22Rv1 (cell line): ENCODE results near the gene TRIO.

Experiments used
- H3K27ac ChIP-seq: fragments of 450-650 bp; 2 replicates; pipeline ENCODE4 v1.5.1; 2017
- CTCF ChIP-seq: fragments of 450-650 bp; IDR thresholded peaks from 2 replicates; pipeline ENCODE4 v1.5.1; 2017; ENCODE audit warnings: mild to moderate bottlenecking
- ZFX ChIP-seq: fragments of 450-650 bp; IDR thresholded peaks from 2 replicates; pipeline ENCODE4 v1.6.1; 2017; ENCODE audit warnings: antibody characterized with exemption, borderline replicate concordance

Gene TRIO

GRCh38 chr5:14417276-14417730, 274.2 kb downstream of the TRIO start:
- no peak for TF ChIP-seq CTCF
- no peak for TF ChIP-seq ZFX

GRCh38 chr5:14417792-14418765, 274.9 kb downstream of the TRIO start:
- TF ChIP-seq ZFX (no peak), CTCF (no peak)
- no peak overlapping the region for H3K27ac ChIP-seq

More at GRCh38 chr5:14417276-14417730, 274.2 kb downstream of the TRIO start:
- no peak overlapping the region for H3K27ac ChIP-seq

GRCh38 chr5:14419686-14420085, 276.5 kb downstream of the TRIO start:
- TF ChIP-seq CTCF (no peak), ZFX (no peak)
- no peak overlapping the region for H3K27ac ChIP-seq

GRCh38 chr5:14420101-14420811, 277.1 kb downstream of the TRIO start:
- no peak overlapping the region for H3K27ac ChIP-seq
- no peak for TF ChIP-seq ZFX
- no peak for TF ChIP-seq CTCF

GRCh38 chr5:14421851-14422250, 278.7 kb downstream of the TRIO start:
- H3K27ac ChIP-seq = no peak overlapping the region
- TF ChIP-seq CTCF = no peak
- TF ChIP-seq ZFX = no peak

GRCh38 chr5:14424011-14424685, 281.0 kb downstream of the TRIO start:
- no peak overlapping the region for H3K27ac ChIP-seq
- TF ChIP-seq ZFX (no peak), CTCF (no peak)
